Measurements from ENCODE around the gene GSC2. TPM values are rescaled to one million over a fixed set of nuclear protein-coding genes. Genes with fewer than 3 reads are reported as not detected.

The GSC2 gene
- total and polyA plus RNA-seq, 9 of the 15 experiments (the other 6 are each of a cell fraction or from before 2014, with no cell fraction given): not detected

GRCh38 chr22:19109198-19110063 lies 40.7 kb downstream of the GSC2 start (continued):
- TF ChIP-seq HMG20A (CRISPR knock-in tag; conservative IDR thresholded peaks at IDR 0.05): peak; percentile 64; the same call in 1 of the 2 replicates
- peak; percentile 33; the same call in 1 of the 2 replicates for TF ChIP-seq ESRRA (IDR thresholded peaks at IDR 0.05; ENCODE audit: borderline replicate concordance, low read depth)
- TF ChIP-seq CTCF (IDR thresholded peaks at IDR 0.05 in 2 of 3, conservative IDR thresholded peaks at IDR 0.05 in 1 of 3; ENCODE audit: insufficient read depth in 2 of 3, low read depth in 1 of 3, low read length in 3 of 3): no peak
- TF ChIP-seq ZNF696 (CRISPR knock-in tag; conservative IDR thresholded peaks at IDR 0.05): peak; percentile 62; the same call in 1 of the 2 replicates
- TF ChIP-seq ETV1 (tag; conservative IDR thresholded peaks at IDR 0.05; ENCODE audit: low read depth): peak; percentile 100
- TF ChIP-seq REST (IDR thresholded peaks at IDR 0.05; ENCODE audit: borderline replicate concordance): peak; percentile 3; the same call in 1 of the 2 replicates
- no peak for TF ChIP-seq REST (CRISPR knock-in tag; IDR thresholded peaks at IDR 0.05; ENCODE audit: low read depth)
- TF ChIP-seq C11orf30 (IDR thresholded peaks at IDR 0.05; ENCODE audit: low read depth): no peak
- TF ChIP-seq DEAF1 (CRISPR knock-in tag; IDR thresholded peaks at IDR 0.05): peak; percentile 19
- TF ChIP-seq SMAD1 (IDR thresholded peaks at IDR 0.05; ENCODE audit: low read depth, low read length, partially characterized antibody): peak; percentile 99
- TF ChIP-seq ZNF780A (CRISPR knock-in tag; IDR thresholded peaks at IDR 0.05): no peak
- TF ChIP-seq CCAR2 (IDR thresholded peaks at IDR 0.05; ENCODE audit: low read depth, low read length): no peak
- TF ChIP-seq ELF2 (CRISPR knock-in tag; IDR thresholded peaks at IDR 0.05): peak; percentile 83
- TF ChIP-seq ARNT (IDR thresholded peaks at IDR 0.05): peak; percentile 60 to 98
- TF ChIP-seq E2F5 (CRISPR knock-in tag; IDR thresholded peaks at IDR 0.05): peak; percentile 79; the same call in 1 of the 2 replicates

All from K562 (cell line).